Measurements from ENCODE around the gene UFSP1. TPM values are rescaled to one million over a fixed set of nuclear protein-coding genes. Genes with fewer than 3 reads are reported as not detected.

Gene UFSP1
- total and polyA plus RNA-seq, 2 of the 13 experiments (the other 11 are each of a cell fraction or from before 2014, with no cell fraction given): 0.65 to 3.3 TPM

DNA sequence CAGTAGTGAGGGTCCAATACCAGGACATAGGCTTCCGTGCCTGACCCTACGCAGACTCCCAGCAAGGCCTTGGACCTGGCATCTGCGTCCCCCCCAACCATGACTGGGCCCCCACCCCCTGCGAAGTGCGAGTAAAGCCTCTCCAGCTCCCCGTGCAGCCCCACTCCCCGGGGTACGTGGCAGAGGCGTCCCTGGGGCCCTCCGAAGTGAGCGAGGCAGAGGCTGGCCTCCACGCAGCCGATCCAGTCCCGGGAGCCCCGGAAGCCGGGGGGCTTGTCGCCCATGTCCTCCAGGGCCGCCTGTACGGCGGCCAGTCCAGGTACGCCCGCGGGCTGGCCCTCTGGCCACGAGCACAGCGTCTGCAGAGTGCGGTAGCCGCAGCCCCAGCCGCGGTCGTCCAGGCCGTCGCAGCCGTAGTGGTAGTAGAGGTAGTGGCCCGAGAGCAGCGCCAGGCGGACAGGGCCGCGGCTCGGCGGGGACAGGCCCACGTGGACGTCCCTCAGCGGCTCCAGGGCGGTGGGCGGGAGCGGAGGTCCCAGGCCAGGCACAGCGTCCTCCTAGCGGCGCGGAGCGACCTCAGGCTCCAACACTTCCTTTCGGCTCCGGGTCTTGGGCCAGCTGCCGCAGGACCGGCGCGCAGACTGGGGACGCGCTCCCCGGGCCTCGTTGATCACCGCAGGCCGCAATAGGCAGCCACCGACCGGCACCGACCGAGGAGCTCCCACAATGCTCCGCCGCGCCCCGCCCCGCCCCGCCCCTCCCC is at the start of gene UFSP1 (continued):
- 0 out of 2 replicates have a peak, but pooled peaks have one; percentile 29 for TF ChIP-seq PHF21A (CRISPR knock-in tag; IDR thresholded peaks at IDR 0.05)
- TF ChIP-seq ZNF235 (CRISPR knock-in tag; IDR thresholded peaks at IDR 0.05; ENCODE audit: borderline replicate concordance): peak; percentile 94
- TF ChIP-seq ZNF468 (CRISPR knock-in tag; IDR thresholded peaks at IDR 0.05): no peak
- TF ChIP-seq ZZZ3 (CRISPR knock-in tag; IDR thresholded peaks at IDR 0.05; ENCODE audit: borderline replicate concordance): no peak
- TF ChIP-seq ZNF234 (CRISPR knock-in tag; conservative IDR thresholded peaks at IDR 0.05): no peak
- TF ChIP-seq HDAC1 (CRISPR knock-in tag; IDR thresholded peaks at IDR 0.05): peak; percentile 85; the same call in 1 of the 2 replicates
- peak; percentile 54; the same call in 1 of the 2 replicates for TF ChIP-seq ZNF703 (CRISPR knock-in tag; IDR thresholded peaks at IDR 0.05; ENCODE audit: borderline replicate concordance)
- TF ChIP-seq ZNF83 (CRISPR knock-in tag; IDR thresholded peaks at IDR 0.05; ENCODE audit: borderline replicate concordance): peak; percentile 83
- TF ChIP-seq, protein P1, sequence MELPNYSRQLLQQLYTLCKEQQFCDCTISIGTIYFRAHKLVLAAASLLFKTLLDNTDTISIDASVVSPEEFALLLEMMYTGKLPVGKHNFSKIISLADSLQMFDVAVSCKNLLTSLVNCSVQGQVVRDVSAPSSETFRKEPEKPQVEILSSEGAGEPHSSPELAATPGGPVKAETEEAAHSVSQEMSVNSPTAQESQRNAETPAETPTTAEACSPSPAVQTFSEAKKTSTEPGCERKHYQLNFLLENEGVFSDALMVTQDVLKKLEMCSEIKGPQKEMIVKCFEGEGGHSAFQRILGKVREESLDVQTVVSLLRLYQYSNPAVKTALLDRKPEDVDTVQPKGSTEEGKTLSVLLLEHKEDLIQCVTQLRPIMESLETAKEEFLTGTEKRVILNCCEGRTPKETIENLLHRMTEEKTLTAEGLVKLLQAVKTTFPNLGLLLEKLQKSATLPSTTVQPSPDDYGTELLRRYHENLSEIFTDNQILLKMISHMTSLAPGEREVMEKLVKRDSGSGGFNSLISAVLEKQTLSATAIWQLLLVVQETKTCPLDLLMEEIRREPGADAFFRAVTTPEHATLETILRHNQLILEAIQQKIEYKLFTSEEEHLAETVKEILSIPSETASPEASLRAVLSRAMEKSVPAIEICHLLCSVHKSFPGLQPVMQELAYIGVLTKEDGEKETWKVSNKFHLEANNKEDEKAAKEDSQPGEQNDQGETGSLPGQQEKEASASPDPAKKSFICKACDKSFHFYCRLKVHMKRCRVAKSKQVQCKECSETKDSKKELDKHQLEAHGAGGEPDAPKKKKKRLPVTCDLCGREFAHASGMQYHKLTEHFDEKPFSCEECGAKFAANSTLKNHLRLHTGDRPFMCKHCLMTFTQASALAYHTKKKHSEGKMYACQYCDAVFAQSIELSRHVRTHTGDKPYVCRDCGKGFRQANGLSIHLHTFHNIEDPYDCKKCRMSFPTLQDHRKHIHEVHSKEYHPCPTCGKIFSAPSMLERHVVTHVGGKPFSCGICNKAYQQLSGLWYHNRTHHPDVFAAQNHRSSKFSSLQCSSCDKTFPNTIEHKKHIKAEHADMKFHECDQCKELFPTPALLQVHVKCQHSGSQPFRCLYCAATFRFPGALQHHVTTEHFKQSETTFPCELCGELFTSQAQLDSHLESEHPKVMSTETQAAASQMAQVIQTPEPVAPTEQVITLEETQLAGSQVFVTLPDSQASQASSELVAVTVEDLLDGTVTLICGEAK (IDR thresholded peaks at IDR 0.05): no peak
- TF ChIP-seq, protein P1 (CRISPR knock-in tag; IDR thresholded peaks at IDR 0.05): peak; percentile 72
- TF ChIP-seq ZBTB39 (CRISPR knock-in tag; IDR thresholded peaks at IDR 0.05): peak; percentile 39; the same call in 1 of the 2 replicates
- peak; percentile 90 for TF ChIP-seq ZNF788 (CRISPR knock-in tag; IDR thresholded peaks at IDR 0.05; ENCODE audit: borderline replicate concordance)
- TF ChIP-seq ETS1 (CRISPR knock-in tag; IDR thresholded peaks at IDR 0.05): no peak
- TF ChIP-seq SRSF1 (optimal IDR thresholded peaks at IDR 0.05; ENCODE audit: low read depth, low read length): peak; percentile 63
- 0 out of 2 replicates have a peak, but pooled peaks have one; percentile 48 for TF ChIP-seq ZNF839 (CRISPR knock-in tag; IDR thresholded peaks at IDR 0.05; ENCODE audit: borderline replicate concordance)
- TF ChIP-seq MAFK (conservative IDR thresholded peaks at IDR 0.05 in 1 of 2, IDR thresholded peaks at IDR 0.05 in 1 of 2; ENCODE audit: low read length in 2 of 2): no peak

Measured in HepG2 (cell line).